K562 (cell line): ENCODE measurements around the gene MAPKAPK2. TPM values are rescaled to one million over a fixed set of nuclear protein-coding genes. Genes with fewer than 3 reads are reported as not detected.
A peak's percentile ranks its signal among the peaks of the same experiment; 100 is the strongest.

ENCODE experiments used
- ASH1L ChIP-seq: fragments of 450-650 bp; IDR thresholded peaks from 2 replicates; pipeline ENCODE4 v1.6.1; 2018; ENCODE audit warnings: borderline replicate concordance, mild to moderate bottlenecking, low read depth; ENCODE audit not compliant: partially characterized antibody
- BHLHE40 ChIP-seq: IDR thresholded peaks from 2 replicates; pipeline ENCODE4 v1.6.1; 2011; ENCODE audit warnings: low read length, improper control_type of control experiment
- CHD2 ChIP-seq: IDR thresholded peaks from 2 replicates; pipeline ENCODE4 v1.6.1; 2011; ENCODE audit warnings: low read depth, low read length
- CREB3 ChIP-seq: fragments of 450-650 bp; conservative IDR thresholded peaks from 2 replicates; pipeline ENCODE4 v1.6.1; 2016; ENCODE audit warnings: missing genetic modification characterization, low read depth, mild to moderate bottlenecking, missing compliant biosample characterization, moderate library complexity
- DDX20 ChIP-seq: fragments of 450-650 bp; IDR thresholded peaks from 2 replicates; pipeline ENCODE4 v1.6.1; 2016; ENCODE audit warnings: missing genetic modification characterization, low read depth, mild to moderate bottlenecking, missing compliant biosample characterization, moderate library complexity
- EHMT2 ChIP-seq: fragments of 450-650 bp; IDR thresholded peaks from 2 replicates; pipeline ENCODE4 v1.6.1; 2018; ENCODE audit warnings: antibody characterized with exemption
- ETV5 ChIP-seq: sonication (generic); formaldehyde crosslinking; IDR thresholded peaks from 2 replicates; pipeline ENCODE4 v1.4.0; 2020; ENCODE audit warnings: low read depth, mild to moderate bottlenecking, missing genetic modification reagents
- FUS ChIP-seq: fragments of 200-400 bp; formaldehyde crosslinking; optimal IDR thresholded peaks from 2 replicates; pipeline ENCODE3; 2017; ENCODE audit warnings: low read depth, low read length
- GATAD2A ChIP-seq: fragments of 450-650 bp; IDR thresholded peaks from 2 replicates; pipeline ENCODE4 v1.6.1; 2017
- HDAC2 ChIP-seq: fragments of 450-650 bp; IDR thresholded peaks from 2 replicates; pipeline ENCODE4 v1.6.1; 2016; ENCODE audit warnings: mild to moderate bottlenecking
- ILK ChIP-seq: fragments of 450-650 bp; IDR thresholded peaks from 2 replicates; pipeline ENCODE4 v1.6.1; 2016; ENCODE audit warnings: missing genetic modification characterization, low read depth, mild to moderate bottlenecking, missing compliant biosample characterization, moderate library complexity, borderline replicate concordance
- MEIS2 ChIP-seq: fragments of 450-650 bp; IDR thresholded peaks from 2 replicates; pipeline ENCODE4 v1.6.1; 2014; ENCODE audit warnings: mild to moderate bottlenecking; ENCODE audit not compliant: partially characterized antibody
- NFXL1 ChIP-seq: fragments of 450-650 bp; formaldehyde crosslinking; IDR thresholded peaks from 2 replicates; pipeline ENCODE4 v1.4.0; 2021; ENCODE audit warnings: mild to moderate bottlenecking
- POLR2AphosphoS5 ChIP-seq: IDR thresholded peaks from 2 replicates; pipeline ENCODE4 v1.6.1; 2011; ENCODE audit warnings: mild to moderate bottlenecking, low read depth, low read length, moderate library complexity; ENCODE audit not compliant: control insufficient read depth, insufficient read depth
- PYGO2 ChIP-seq: fragments of 450-650 bp; IDR thresholded peaks from 2 replicates; pipeline ENCODE4 v1.6.1; 2016; ENCODE audit warnings: mild to moderate bottlenecking, missing genetic modification characterization, moderate library complexity, missing compliant biosample characterization
- SMAD3 ChIP-seq: fragments of 450-650 bp; formaldehyde crosslinking; conservative IDR thresholded peaks from 2 replicates; pipeline ENCODE4 v1.4.0; 2020; ENCODE audit warnings: mild to moderate bottlenecking
- SRSF3 ChIP-seq: fragments of 200-400 bp; formaldehyde crosslinking; IDR thresholded peaks from 2 replicates; pipeline ENCODE4 v1.6.1; 2016; ENCODE audit warnings: mild to moderate bottlenecking, low read length, moderate library complexity; ENCODE audit not compliant: insufficient read depth
- STAT5B ChIP-seq: fragments of 250-450 bp; sonication (Bioruptor Pico); IDR thresholded peaks from 2 replicates; pipeline ENCODE4 v1.8.0; 2021; ENCODE audit warnings: mild to moderate bottlenecking, inconsistent platforms
- TAL1 ChIP-seq: fragments of 450-650 bp; IDR thresholded peaks from 2 replicates; pipeline ENCODE4 v1.6.1; 2016; ENCODE audit warnings: mild to moderate bottlenecking
- THAP12 ChIP-seq: fragments of 250-450 bp; sonication (Bioruptor Pico); IDR thresholded peaks from 2 replicates; pipeline ENCODE4 v1.9.0; 2021; ENCODE audit warnings: mild to moderate bottlenecking, inconsistent platforms
- ZBTB12 ChIP-seq: fragments of 250-450 bp; sonication (Bioruptor Pico); IDR thresholded peaks from 2 replicates; pipeline ENCODE4 v1.4.0; 2020
- ZFX ChIP-seq: sonication (generic); formaldehyde crosslinking; IDR thresholded peaks from 2 replicates; pipeline ENCODE4 v1.8.0; 2022; ENCODE audit warnings: mild to moderate bottlenecking, missing genetic modification reagents, moderate library complexity
- ZKSCAN8 ChIP-seq: fragments of 200-800 bp; sonication (Bioruptor generic); IDR thresholded peaks from 2 replicates; pipeline ENCODE4 v1.6.1; 2016; ENCODE audit warnings: missing genetic modification characterization, missing compliant biosample characterization
- ZNF121 ChIP-seq: sonication (generic); formaldehyde crosslinking; conservative IDR thresholded peaks from 2 replicates; pipeline ENCODE4 v1.8.0; 2022; ENCODE audit warnings: missing genetic modification reagents
- ZNF212 ChIP-seq: fragments of 450-650 bp; formaldehyde crosslinking; IDR thresholded peaks from 2 replicates; pipeline ENCODE4 v1.4.0; 2020; ENCODE audit warnings: mild to moderate bottlenecking
- ZNF436 ChIP-seq: fragments of 250-450, 450-650 bp; sonication (Bioruptor Pico); formaldehyde crosslinking; IDR thresholded peaks from 2 replicates; pipeline ENCODE4 v1.7.0; 2020; ENCODE audit warnings: mild to moderate bottlenecking
- polyA plus RNA-seq, 8 experiments: library from polyadenylated mRNA; depleted of rRNA in 4 of 8; stranded (reverse) in 5 of 8; unstranded in 3 of 8; fragments of >200 nt; fragmentation: Nextera tagmentation in 2 of 8; fragmentation: Illumina TruSeq in 1 of 8; extraction: Ambion mirVana in 2 of 8; extraction: Trizol in 1 of 8; gene quantifications; 2 replicates each; pipeline versions ENCODE4 v1.2.1 to v1.2.3, GENCODE V29; 2011 to 2014; ENCODE audit warnings: inconsistent platforms in 1 of 8, missing spikeins in 1 of 8
- total RNA-seq, 7 experiments: library from RNA; depleted of rRNA in 6 of 7; stranded (reverse); fragments of >200 nt in 6 of 7; fragmentation: Illumina TruSeq in 2 of 7; extraction: Trizol in 2 of 7; gene quantifications; 2 replicates each; pipeline versions ENCODE4 v1.2.1 to v1.2.3, GENCODE V29; 2011 to 2021; ENCODE audit warnings: low replicate concordance in 1 of 7

The MAPKAPK2 gene
- total and polyA plus RNA-seq, 9 of the 15 experiments (the other 6 are each of a cell fraction or from before 2014, with no cell fraction given): 0.63 to 94.2 (median 52.1) TPM

GRCh38 chr1:206635080-206635977 is 49.4 kb upstream of the MAPKAPK2 start, which contains the start of gene DYRK3 (continued):
- TF ChIP-seq THAP12 (CRISPR knock-in tag) (peak; percentile 95), EHMT2 (no peak), TAL1 (no peak), ASH1L (no peak), GATAD2A (peak; percentile 80), STAT5B (CRISPR knock-in tag) (no peak), ZNF436 (CRISPR knock-in tag) (no peak), ETV5 (CRISPR knock-in tag) (peak; percentile 90), CHD2 (peak; percentile 42; the same call in 1 of the 2 replicates), SRSF3 (no peak), ZNF121 (CRISPR knock-in tag) (no peak), ZKSCAN8 (CRISPR knock-in tag) (no peak), CREB3 (tag) (no peak), NFXL1 (CRISPR knock-in tag) (no peak), PYGO2 (tag) (no peak), ZBTB12 (CRISPR knock-in tag) (peak; percentile 63; the same call in 1 of the 2 replicates), DDX20 (no peak), SMAD3 (CRISPR knock-in tag) (no peak), BHLHE40 (peak; percentile 72), ZFX (CRISPR knock-in tag) (peak; percentile 98), POLR2AphosphoS5 (peak; percentile 77), FUS (peak; percentile 76), MEIS2 (no peak), HDAC2 (no peak; the same call in 1 of the 2 replicates), ZNF212 (no peak), ILK (tag) (0 out of 2 replicates have a peak, but pooled peaks have one; percentile 41)
